Activated CD4-positive, alpha-beta memory T cell treated with anti-CD3 and anti-CD28 coated beads for 36 hours (primary cell): Measurements from ENCODE around the gene OCIAD2. TPM values are rescaled to one million over a fixed set of nuclear protein-coding genes. Genes with fewer than 3 reads are reported as not detected.
A peak's percentile ranks its signal among the peaks of the same experiment; 100 is the strongest.
"Not testable (repeated sequence)": the region's sequence is repeated elsewhere in the genome, so short reads cannot be mapped to it uniquely, and the experiment has no call there.

Experiments
- CTCF ChIA-PET: fragments of 350-600 bp; sonication (Branson Sonifier 250); formaldehyde crosslinking; loops from one replicate; lab custom pipeline; 2021; ENCODE audit warnings: antibody characterized with exemption, inconsistent platforms; lab: Charles Lee
- POLR2A ChIA-PET: fragments of 350-600 bp; sonication (Branson Sonifier 250); formaldehyde crosslinking; loops from one replicate; lab custom pipeline; 2021; ENCODE audit warnings: antibody characterized with exemption; lab: Charles Lee
- DNase-seq: peaks from one replicate; pipeline ENCODE4 v3.0.0-alpha.2; 2020
- H3K27ac Mint-ChIP-seq: one replicate; pipeline ENCODE4 v1.8.0; 2021; ENCODE audit warnings: mixed read lengths
- H3K27me3 Mint-ChIP-seq: one replicate; pipeline ENCODE4 v1.8.0; 2021; ENCODE audit warnings: mixed read lengths
- H3K36me3 Mint-ChIP-seq: one replicate; pipeline ENCODE4 v1.8.0; 2021; ENCODE audit warnings: mixed read lengths
- H3K4me1 Mint-ChIP-seq: one replicate; pipeline ENCODE4 v1.8.0; 2021; ENCODE audit warnings: low read depth, mixed read lengths
- H3K4me3 Mint-ChIP-seq: one replicate; pipeline ENCODE4 v1.8.0; 2021; ENCODE audit warnings: mild to moderate bottlenecking, mixed read lengths
- H3K9me3 Mint-ChIP-seq: one replicate; pipeline ENCODE4 v1.8.0; 2021; ENCODE audit warnings: mixed read lengths
- intact Hi-C: fragments of 100-400 bp; cut with micrococcal nuclease; formaldehyde crosslinking; loops from one replicate; pipeline ENCODE4 v1.15.1; 2023
- total RNA-seq, 2 experiments: library from RNA; stranded (reverse); gene quantifications; one replicate each; pipeline ENCODE4 v1.2.3, GENCODE V29; 2021

The OCIAD2 gene
- total RNA-seq, 2 experiments from 2014 or later = 54.2 to 71.6 TPM

DNA sequence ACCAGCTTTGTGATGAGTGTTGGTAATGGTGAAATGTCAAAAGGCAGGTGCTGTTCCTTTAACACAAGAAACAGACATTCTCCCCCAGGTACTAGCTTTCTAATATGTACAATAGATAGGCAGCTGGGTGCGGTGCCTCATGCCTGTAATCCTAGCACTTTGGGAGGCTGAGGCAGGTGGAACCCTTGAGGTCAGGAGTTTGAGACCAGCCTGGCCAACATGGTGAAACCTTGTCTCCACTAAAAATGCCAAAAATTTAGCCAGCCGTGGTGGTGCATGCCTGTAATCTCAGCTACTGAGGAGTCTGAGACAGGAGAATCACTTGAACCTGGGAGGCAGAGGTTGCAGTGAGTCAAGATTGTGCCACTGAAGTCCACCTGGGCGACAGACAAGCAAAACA, 24.9 kb downstream of the OCIAD2 start:
- H3K4me1 Mint-ChIP-seq, H3K36me3 Mint-ChIP-seq, H3K9me3 Mint-ChIP-seq, H3K4me3 Mint-ChIP-seq, DNase-seq, POLR2A ChIA-PET, intact Hi-C loops, H3K27ac Mint-ChIP-seq, H3K27me3 Mint-ChIP-seq: not testable (repeated sequence)
- CTCF ChIA-PET = interaction anchor here (0.7 kb wide), 1 partner anchor 80 kb away, joined by 3 read pairs; no protein-coding TSS in a partner anchor

DNA sequence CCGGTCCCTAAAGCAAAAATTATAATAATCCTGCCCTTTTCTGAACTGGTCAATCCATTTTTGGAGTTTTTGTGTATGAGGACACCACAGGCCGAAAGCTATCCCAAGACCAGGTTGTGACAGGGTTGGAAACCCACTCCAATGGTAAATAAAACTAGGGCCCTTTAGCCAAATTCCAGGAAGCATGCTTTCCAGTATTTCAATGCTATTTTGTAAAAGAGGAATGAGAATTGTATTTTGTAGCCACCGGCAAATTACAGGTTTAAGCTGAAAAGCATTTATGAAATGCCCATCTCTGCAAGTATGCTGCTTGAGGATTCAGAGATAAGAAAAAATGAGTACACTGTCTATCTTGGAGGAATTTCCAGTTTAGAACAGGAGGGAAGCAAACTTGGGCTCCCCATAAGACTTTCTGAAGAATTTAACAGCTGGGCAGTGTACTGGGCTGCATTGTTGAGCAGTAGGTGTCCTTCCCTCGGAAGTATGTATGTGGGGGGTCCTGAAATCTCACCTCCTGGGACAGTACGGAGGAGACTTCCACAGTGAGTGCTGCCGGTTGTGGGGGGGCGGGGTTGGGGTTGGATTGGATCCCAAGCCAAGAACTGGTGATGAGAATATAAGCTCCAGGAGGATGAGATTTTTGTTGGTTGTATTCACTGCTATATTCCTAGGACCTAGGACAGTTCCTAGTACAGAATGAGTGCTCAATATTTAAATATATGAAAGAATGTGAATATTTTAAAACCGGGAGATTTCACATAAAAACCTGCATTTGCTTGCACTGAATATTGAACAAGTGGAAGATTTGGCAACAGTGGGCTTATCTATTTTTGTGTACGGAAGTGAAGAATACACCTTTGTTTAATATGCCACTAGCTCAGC, 26.8 kb downstream of the OCIAD2 start:
- Mint-ChIP-seq H3K4me3 (no peak overlapping the region), H3K9me3 (no peaks in the 10 kb centered on the region), H3K27ac (no peak overlapping the region), H3K36me3 (peaks cover 1% of the 10 kb centered on the region), H3K27me3 (no peaks in the 10 kb centered on the region), H3K4me1 (no peaks in the 10 kb centered on the region)
- POLR2A ChIA-PET = no interaction called here
- intact Hi-C loops = no loop called here
- DNase-seq = no peak
- CTCF ChIA-PET = no interaction called here

DNA sequence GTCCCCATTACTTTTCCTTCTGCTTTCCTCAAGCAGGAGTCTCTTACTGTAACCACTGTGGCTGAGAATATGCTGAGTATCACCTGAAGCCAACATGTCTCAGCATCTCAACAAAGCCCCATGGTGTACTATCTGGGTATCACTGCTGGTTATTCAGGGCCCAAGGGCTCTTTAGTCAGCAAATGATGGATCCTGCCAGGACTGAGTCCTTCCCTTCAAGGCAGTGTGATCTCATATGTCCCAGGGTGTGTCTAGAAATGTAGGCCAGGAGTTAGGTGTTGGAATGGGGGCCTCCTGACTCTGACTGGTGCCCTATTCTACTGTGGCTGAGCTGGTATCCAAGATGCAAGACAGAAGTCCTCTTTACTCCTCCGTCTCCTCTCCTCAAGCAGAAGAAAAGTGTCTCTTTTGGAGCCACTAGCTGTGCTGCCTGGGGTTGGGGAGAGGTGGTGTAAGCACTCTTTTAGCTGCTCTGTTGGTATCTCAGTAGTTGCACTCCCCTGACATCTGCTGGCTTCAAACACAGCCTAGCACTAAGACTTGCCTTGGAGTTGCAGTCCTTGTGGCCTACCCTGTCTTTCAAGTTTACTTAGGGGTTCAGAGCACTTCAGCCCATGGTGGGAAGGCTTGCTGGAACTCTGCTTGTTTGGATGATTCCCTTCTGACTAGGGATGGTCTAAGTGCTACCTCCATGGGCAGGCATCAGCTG, 28.6 kb downstream of the OCIAD2 start:
- POLR2A ChIA-PET = no interaction called here
- intact Hi-C loops = no loop called here
- H3K4me3 Mint-ChIP-seq = no peak overlapping the region
- H3K4me1 Mint-ChIP-seq = no peaks in the 10 kb centered on the region
- H3K36me3 Mint-ChIP-seq = peaks cover 2% of the 10 kb centered on the region
- H3K27me3 Mint-ChIP-seq = no peaks in the 10 kb centered on the region
- CTCF ChIA-PET = no interaction called here
- H3K9me3 Mint-ChIP-seq = no peaks in the 10 kb centered on the region
- DNase-seq = no peak
- no peak overlapping the region for H3K27ac Mint-ChIP-seq

DNA sequence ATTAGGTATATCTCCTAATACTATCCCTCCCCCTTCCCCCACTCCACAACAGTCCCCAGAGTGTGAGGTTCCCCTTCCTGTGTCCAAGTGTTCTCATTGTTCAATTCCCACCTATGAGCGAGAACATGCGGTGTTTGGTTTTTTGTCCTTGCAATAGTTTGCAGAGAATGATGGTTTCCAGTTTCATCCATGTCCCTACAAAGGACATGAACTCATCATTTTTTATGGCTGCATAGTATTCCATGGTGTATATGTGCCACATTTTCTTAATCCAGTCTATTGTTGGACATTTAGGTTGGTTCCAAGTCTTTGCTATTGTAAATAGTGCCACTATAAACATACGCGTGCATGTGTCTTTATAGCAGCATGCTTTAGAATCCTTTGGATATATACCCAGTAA, 41.9 kb downstream of the OCIAD2 start:
- H3K27ac Mint-ChIP-seq, H3K4me1 Mint-ChIP-seq, POLR2A ChIA-PET, H3K4me3 Mint-ChIP-seq, CTCF ChIA-PET, intact Hi-C loops, H3K36me3 Mint-ChIP-seq, H3K27me3 Mint-ChIP-seq, DNase-seq, H3K9me3 Mint-ChIP-seq: not testable (repeated sequence)

DNA sequence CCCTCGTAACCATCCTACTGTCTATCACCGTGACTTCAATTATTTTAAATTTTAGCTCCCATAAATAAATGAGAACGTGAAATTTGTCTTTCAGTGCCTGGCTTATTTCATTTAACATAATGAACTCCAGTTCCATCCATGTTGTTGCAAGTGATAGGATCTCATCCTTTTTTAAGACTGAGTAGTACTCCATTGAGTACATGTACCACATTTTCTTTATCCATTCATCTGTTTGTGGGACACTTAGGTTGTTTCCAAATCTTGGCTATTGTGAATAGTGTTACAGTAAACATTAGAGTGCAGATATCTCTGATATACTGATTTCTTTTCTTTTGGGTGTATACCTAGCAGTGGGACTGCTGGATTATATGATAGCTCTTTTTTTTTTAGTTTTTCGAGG, 42.8 kb downstream of the OCIAD2 start:
- ChIA-PET CTCF (no interaction called here), POLR2A (no interaction called here)
- no peak overlapping the region for H3K4me3 Mint-ChIP-seq
- H3K36me3 Mint-ChIP-seq = peaks cover 3% of the 10 kb centered on the region
- H3K27me3 Mint-ChIP-seq = no peaks in the 10 kb centered on the region
- H3K9me3 Mint-ChIP-seq = peaks cover 10% of the 10 kb centered on the region
- no peak for DNase-seq
- no peak overlapping the region for H3K27ac Mint-ChIP-seq
- H3K4me1 Mint-ChIP-seq = no peaks in the 10 kb centered on the region
- intact Hi-C loops = no loop called here

DNA sequence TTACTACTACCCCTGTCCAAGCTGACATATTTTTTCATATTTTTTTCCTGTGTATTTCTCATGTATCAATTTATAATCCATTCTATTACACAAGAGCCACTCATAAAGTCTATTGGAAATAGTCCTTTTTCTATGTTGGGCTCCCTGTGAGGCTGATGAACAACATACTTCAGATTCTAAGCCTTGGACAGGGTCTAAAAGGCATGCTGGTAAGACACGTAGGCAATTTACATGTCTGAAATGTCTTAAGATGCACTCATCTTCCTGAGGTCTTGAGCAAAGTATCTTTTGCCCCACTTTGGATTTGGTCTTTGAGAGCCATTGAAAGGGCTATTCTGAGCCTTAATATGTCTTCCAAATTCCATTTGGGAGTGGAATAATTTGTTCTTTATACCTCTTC, 43.9 kb downstream of the OCIAD2 start:
- ChIA-PET CTCF (no interaction called here), POLR2A (no interaction called here)
- peaks cover 10% of the 10 kb centered on the region for H3K9me3 Mint-ChIP-seq
- peak overlapping the region; percentile 28 for H3K27ac Mint-ChIP-seq
- no peak overlapping the region for H3K4me3 Mint-ChIP-seq
- H3K27me3 Mint-ChIP-seq = no peaks in the 10 kb centered on the region
- intact Hi-C loops = no loop called here
- H3K36me3 Mint-ChIP-seq = peaks cover 10% of the 10 kb centered on the region
- H3K4me1 Mint-ChIP-seq = no peaks in the 10 kb centered on the region
- no peak for DNase-seq

DNA sequence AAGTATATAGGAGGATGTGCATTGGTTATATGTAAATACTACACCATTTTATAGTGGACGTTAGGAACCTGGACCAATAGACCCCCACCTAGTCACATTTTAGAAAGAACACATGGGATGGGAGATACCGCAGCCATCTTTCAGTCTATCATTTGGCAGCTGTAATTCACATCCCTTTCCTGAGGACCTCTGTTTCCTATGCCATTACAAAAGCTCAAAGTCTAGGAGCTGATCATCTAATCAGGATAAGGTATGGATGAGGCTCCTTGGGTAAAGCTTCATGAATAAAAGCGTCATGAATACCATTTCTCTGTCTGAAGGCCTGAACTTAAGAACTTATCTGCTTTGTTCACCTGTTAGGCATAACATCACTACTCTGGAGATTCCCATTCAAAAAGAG, 44.5 kb downstream of the OCIAD2 start:
- H3K4me3 Mint-ChIP-seq = no peak overlapping the region
- no peaks in the 10 kb centered on the region for H3K27me3 Mint-ChIP-seq
- no peak overlapping the region for H3K27ac Mint-ChIP-seq
- H3K9me3 Mint-ChIP-seq = peaks cover 10% of the 10 kb centered on the region
- POLR2A ChIA-PET = no interaction called here
- H3K36me3 Mint-ChIP-seq = peaks cover 12% of the 10 kb centered on the region
- no peaks in the 10 kb centered on the region for H3K4me1 Mint-ChIP-seq
- intact Hi-C loops = no loop called here
- DNase-seq = no peak
- CTCF ChIA-PET = no interaction called here

DNA sequence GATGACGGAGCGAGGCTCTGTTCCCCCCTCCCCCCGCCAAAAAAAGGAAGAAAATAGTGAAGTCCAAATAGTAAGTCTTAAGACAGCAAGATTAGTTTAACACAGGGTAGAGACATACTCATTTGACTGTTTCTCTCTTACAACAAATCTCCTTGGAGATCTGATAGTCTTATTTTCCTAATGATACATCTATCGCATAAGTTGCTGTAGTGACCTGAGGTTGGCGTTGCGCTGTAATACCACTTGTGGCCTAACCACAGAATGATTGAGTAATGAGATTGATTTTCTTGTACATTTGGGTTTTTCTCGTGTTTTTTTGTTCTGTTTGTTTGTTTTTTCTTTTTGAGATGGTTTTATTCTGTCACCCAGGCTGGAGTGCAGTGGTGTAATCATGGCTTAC, 48.4 kb downstream of the OCIAD2 start:
- H3K27ac Mint-ChIP-seq = no peak overlapping the region
- peaks cover 20% of the 10 kb centered on the region for H3K36me3 Mint-ChIP-seq
- no peaks in the 10 kb centered on the region for H3K9me3 Mint-ChIP-seq
- peaks cover 2% of the 10 kb centered on the region for H3K4me1 Mint-ChIP-seq
- ChIA-PET POLR2A (no interaction called here), CTCF (interaction anchor here (0.6 kb wide), 1 partner anchor 49 kb away, joined by 3 read pairs; no protein-coding TSS in a partner anchor)
- no peak for DNase-seq
- no peak overlapping the region for H3K4me3 Mint-ChIP-seq
- intact Hi-C loops = no loop called here
- H3K27me3 Mint-ChIP-seq = no peaks in the 10 kb centered on the region

DNA sequence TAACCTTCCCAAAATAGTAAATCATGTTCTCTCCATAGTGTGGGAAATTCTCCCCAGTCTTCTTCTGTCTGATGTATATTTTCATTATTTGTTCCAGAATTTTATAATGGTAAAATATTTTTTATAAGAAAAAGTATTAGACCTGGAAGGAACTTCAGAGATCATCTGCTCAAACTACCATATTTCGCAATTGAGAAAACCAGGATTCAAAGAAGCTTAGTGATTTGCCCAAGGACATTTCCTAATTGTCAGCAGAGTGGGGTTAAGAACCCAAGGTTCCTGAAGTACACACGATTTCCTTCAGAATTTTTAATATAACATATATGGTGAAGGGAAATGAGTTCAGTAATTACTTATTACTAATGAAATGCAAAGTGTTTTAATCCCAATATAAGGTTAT, 51.6 kb downstream of the OCIAD2 start:
- Mint-ChIP-seq H3K9me3 (no peaks in the 10 kb centered on the region), H3K4me1 (peaks cover 14% of the 10 kb centered on the region), H3K27me3 (no peaks in the 10 kb centered on the region), H3K4me3 (no peak overlapping the region), H3K36me3 (peaks cover 27% of the 10 kb centered on the region), H3K27ac (no peak overlapping the region)
- CTCF ChIA-PET = no interaction called here
- intact Hi-C loops = no loop called here
- no peak for DNase-seq
- POLR2A ChIA-PET = no interaction called here

DNA sequence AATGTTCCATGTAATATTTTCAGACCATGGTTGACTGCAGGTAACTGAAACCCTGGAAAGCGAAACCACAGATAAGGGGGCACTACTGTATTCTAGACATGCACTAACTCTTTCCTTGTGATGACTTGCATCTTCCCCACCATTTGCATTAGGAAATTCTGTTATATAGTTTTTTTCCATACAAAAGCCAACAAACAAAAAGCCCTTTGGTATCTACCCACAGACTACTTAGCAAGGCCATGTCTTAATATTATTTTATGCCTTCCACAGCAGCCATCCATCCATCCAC, 52.2 kb downstream of the OCIAD2 start:
- Mint-ChIP-seq H3K27me3 (no peaks in the 10 kb centered on the region), H3K36me3 (peaks cover 27% of the 10 kb centered on the region), H3K9me3 (no peaks in the 10 kb centered on the region), H3K4me1 (peaks cover 14% of the 10 kb centered on the region), H3K27ac (no peak overlapping the region), H3K4me3 (no peak overlapping the region)
- POLR2A ChIA-PET = no interaction called here
- intact Hi-C loops = no loop called here
- DNase-seq = no peak
- CTCF ChIA-PET = no interaction called here

DNA sequence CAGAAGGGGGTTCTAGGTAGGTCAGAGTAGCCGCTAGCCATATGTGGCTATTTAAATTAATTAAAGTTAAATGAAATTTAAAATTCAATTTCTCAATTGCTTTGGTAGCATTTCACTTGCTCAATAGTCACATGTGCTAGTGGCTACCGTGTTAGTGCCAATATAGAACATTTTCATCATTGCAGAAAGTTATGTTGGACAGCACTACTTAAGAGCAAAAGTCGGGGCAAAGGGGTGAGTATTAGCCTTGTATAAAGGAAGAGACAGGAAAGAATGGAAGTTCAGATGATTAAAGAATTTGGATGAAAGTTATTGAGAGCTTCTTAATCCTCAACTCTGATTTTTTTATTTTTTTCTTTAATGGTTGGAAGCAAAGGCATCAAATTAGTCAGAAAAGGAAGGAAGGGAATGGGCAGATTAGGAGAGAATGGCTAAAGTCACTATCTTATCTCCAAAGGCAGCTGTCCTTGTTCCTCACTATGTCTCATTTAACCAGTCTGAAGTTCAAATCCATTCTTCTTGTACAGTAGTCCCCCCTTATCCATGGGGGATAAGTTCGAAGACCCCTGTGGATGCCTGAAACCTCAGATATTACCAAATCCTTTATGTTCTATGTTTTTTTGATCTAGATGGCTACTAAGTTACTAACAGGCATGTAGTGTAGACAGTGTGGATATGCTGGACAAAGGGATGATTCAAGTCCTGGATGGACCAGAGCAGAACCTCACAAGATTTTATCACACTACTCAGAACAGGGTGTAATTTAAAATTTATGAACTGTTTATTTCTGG, 52.8 kb downstream of the OCIAD2 start:
- no peak for DNase-seq
- peaks cover 27% of the 10 kb centered on the region for H3K36me3 Mint-ChIP-seq
- H3K4me3 Mint-ChIP-seq = no peak overlapping the region
- CTCF ChIA-PET = no interaction called here
- H3K4me1 Mint-ChIP-seq = peaks cover 14% of the 10 kb centered on the region
- POLR2A ChIA-PET = no interaction called here
- no peaks in the 10 kb centered on the region for H3K9me3 Mint-ChIP-seq
- intact Hi-C loops = no loop called here
- no peaks in the 10 kb centered on the region for H3K27me3 Mint-ChIP-seq
- H3K27ac Mint-ChIP-seq = no peak overlapping the region

DNA sequence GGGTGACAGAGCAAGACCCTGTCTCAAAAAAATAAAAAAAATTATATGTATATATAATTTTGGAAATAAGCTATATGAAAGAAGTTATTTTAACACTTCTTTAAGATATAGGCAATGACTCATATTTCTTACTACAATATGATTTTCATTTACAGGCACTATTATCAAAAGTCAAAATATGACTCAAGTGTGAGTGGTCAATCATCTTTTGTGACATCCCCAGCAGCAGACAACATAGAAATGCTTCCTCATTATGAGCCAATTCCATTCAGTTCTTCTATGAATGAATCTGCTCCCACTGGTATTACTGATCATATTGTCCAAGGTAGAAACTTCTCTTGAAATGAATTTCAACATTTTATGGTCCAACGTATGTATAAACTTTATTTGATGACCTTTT, 54.9 kb downstream of the OCIAD2 start:
- ChIA-PET CTCF (interaction anchor here (1.1 to 1.4 kb wide), 2 partner anchors 10 to 92 kb away, joined by 3 read pairs; no protein-coding TSS in a partner anchor), POLR2A (no interaction called here)
- Mint-ChIP-seq H3K27me3 (no peaks in the 10 kb centered on the region), H3K9me3 (peaks cover 2% of the 10 kb centered on the region), H3K4me1 (peaks cover 14% of the 10 kb centered on the region), H3K36me3 (peaks cover 26% of the 10 kb centered on the region), H3K27ac (no peak overlapping the region), H3K4me3 (no peak overlapping the region)
- DNase-seq = no peak
- intact Hi-C loops = loop anchor here (2.0 kb wide), 1 partner anchor 47 kb away; no protein-coding TSS in a partner anchor
